Esophagus squamous epithelium (tissue), 4 donors: ENCODE measurements around the gene RBM39.

Experiments
- POLR2A ChIP-seq, 4 donors: fragments of 450-650 bp; IDR thresholded peaks; one replicate each; pipeline ENCODE4 v1.6.1; 2017; ENCODE audit warnings: antibody characterized with exemption in 4 of 4, mild to moderate bottlenecking in 4 of 4, moderate library complexity in 3 of 4
- TF ChIP-seq, protein P1 (sequence below), 6 experiments: fragments of 450-650 bp in 4 of 6; fragments of 200-600 bp in 2 of 6; sonication (generic) in 2 of 6; IDR thresholded peaks; one replicate each; pipeline ENCODE4 v1.5.1; 2016 to 2019; ENCODE audit warnings: antibody characterized with exemption in 6 of 6, mild to moderate bottlenecking in 4 of 6, moderate library complexity in 4 of 6

GRCh38 chr20:35657271-35657670 lies 84.8 kb downstream of the RBM39 start:
- TF ChIP-seq, protein P1, sequence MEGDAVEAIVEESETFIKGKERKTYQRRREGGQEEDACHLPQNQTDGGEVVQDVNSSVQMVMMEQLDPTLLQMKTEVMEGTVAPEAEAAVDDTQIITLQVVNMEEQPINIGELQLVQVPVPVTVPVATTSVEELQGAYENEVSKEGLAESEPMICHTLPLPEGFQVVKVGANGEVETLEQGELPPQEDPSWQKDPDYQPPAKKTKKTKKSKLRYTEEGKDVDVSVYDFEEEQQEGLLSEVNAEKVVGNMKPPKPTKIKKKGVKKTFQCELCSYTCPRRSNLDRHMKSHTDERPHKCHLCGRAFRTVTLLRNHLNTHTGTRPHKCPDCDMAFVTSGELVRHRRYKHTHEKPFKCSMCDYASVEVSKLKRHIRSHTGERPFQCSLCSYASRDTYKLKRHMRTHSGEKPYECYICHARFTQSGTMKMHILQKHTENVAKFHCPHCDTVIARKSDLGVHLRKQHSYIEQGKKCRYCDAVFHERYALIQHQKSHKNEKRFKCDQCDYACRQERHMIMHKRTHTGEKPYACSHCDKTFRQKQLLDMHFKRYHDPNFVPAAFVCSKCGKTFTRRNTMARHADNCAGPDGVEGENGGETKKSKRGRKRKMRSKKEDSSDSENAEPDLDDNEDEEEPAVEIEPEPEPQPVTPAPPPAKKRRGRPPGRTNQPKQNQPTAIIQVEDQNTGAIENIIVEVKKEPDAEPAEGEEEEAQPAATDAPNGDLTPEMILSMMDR (IDR thresholded peaks at IDR 0.05): no peak
- no peak for TF ChIP-seq POLR2A (IDR thresholded peaks at IDR 0.05)
